Type B pancreatic cell (in vitro differentiated cells): ENCODE measurements around the gene SYNDIG1L. TPM values are rescaled to one million over a fixed set of nuclear protein-coding genes. Genes with fewer than 3 reads are reported as not detected.

Experiments
- DNase-seq: peaks from one replicate; pipeline ENCODE4 v3.0.0; 2021; ENCODE audit warnings: mixed read lengths; ENCODE audit not compliant: unreplicated experiment; ENCODE audit errors: extremely low spot score
- H3K27ac Mint-ChIP-seq: 2 replicates; pipeline ENCODE4 v1.8.0; 2021; ENCODE audit warnings: mild to moderate bottlenecking, mixed read lengths
- H3K27me3 Mint-ChIP-seq: 2 replicates; pipeline ENCODE4 v1.8.0; 2021; ENCODE audit warnings: mixed read lengths
- H3K36me3 Mint-ChIP-seq: 2 replicates; pipeline ENCODE4 v1.8.0; 2021; ENCODE audit warnings: mixed read lengths
- H3K4me1 Mint-ChIP-seq: one replicate; pipeline ENCODE4 v1.8.0; 2021; ENCODE audit warnings: mixed read lengths; ENCODE audit not compliant: unreplicated experiment
- H3K4me3 Mint-ChIP-seq: 2 replicates; pipeline ENCODE4 v1.8.0; 2021; ENCODE audit warnings: mild to moderate bottlenecking, mixed read lengths
- H3K9me3 Mint-ChIP-seq: 2 replicates; pipeline ENCODE4 v1.8.0; 2021; ENCODE audit warnings: mixed read lengths
- total RNA-seq: library from RNA; stranded (reverse); gene quantifications from 2 replicates; pipeline ENCODE4 v1.2.1, GENCODE V29; 2021; ENCODE audit warnings: low replicate concordance
- TF ChIP-seq, protein P1 (sequence below): fragments of 200-600 bp; sonication (generic); conservative IDR thresholded peaks from 2 replicates; pipeline ENCODE4 v1.5.0; 2021; ENCODE audit warnings: antibody characterized with exemption, mild to moderate bottlenecking

Gene SYNDIG1L
- total RNA-seq, 1 donor from 2014 or later: 0.36 TPM

- Mint-ChIP-seq H3K27me3 (peaks cover 26% of the 10 kb centered on the region), H3K36me3 (no peaks in the 10 kb centered on the region), H3K4me1 (no peaks in the 10 kb centered on the region), H3K4me3 (no peak overlapping the region), H3K9me3 (no peaks in the 10 kb centered on the region), H3K27ac (no peak overlapping the region)
- TF ChIP-seq, protein P1, sequence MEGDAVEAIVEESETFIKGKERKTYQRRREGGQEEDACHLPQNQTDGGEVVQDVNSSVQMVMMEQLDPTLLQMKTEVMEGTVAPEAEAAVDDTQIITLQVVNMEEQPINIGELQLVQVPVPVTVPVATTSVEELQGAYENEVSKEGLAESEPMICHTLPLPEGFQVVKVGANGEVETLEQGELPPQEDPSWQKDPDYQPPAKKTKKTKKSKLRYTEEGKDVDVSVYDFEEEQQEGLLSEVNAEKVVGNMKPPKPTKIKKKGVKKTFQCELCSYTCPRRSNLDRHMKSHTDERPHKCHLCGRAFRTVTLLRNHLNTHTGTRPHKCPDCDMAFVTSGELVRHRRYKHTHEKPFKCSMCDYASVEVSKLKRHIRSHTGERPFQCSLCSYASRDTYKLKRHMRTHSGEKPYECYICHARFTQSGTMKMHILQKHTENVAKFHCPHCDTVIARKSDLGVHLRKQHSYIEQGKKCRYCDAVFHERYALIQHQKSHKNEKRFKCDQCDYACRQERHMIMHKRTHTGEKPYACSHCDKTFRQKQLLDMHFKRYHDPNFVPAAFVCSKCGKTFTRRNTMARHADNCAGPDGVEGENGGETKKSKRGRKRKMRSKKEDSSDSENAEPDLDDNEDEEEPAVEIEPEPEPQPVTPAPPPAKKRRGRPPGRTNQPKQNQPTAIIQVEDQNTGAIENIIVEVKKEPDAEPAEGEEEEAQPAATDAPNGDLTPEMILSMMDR: no peak
- no peak for DNase-seq
These were observed 4.0 kb downstream of the SYNDIG1L start for GRCh38 chr14:74421981-74422380.

GRCh38 chr14:74419086-74419485, 6.9 kb downstream of the SYNDIG1L start:
- Mint-ChIP-seq H3K9me3 (no peaks in the 10 kb centered on the region), H3K27me3 (peaks cover 4% of the 10 kb centered on the region), H3K27ac (no peak overlapping the region), H3K4me1 (peaks cover 8% of the 10 kb centered on the region), H3K36me3 (no peaks in the 10 kb centered on the region), H3K4me3 (no peak overlapping the region)
- DNase-seq: no peak
- TF ChIP-seq, protein P1: no peak

- no peak for DNase-seq
- TF ChIP-seq, protein P1: no peak
- no peaks in the 10 kb centered on the region for H3K9me3 Mint-ChIP-seq
- H3K36me3 Mint-ChIP-seq: no peaks in the 10 kb centered on the region
- H3K4me3 Mint-ChIP-seq: no peak overlapping the region
- peaks cover 12% of the 10 kb centered on the region for H3K27me3 Mint-ChIP-seq
- H3K27ac Mint-ChIP-seq: no peak overlapping the region
- H3K4me1 Mint-ChIP-seq: peaks cover 12% of the 10 kb centered on the region
These were observed 8.0 kb downstream of the SYNDIG1L start for GRCh38 chr14:74418031-74418430.

DNA sequence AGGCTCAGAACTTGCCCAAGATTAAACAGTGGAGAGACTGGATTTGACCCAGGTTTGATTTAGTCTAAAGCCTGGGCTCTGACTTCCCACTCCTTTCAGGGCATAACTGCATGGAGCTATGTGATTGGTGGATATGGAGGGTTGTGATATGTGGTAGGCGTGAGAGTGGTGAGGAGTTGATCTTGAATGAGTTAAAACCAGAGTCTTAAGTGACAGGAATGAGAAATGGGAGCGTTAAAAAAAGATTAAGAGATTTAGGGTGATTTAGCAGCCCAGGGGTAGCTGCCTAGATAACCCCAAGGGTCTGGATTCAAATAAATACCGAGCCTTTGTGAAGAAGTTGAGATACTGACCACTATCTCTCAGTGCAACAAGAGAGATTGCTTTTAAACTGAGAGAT, 8.4 kb downstream of the SYNDIG1L start:
- peaks cover 13% of the 10 kb centered on the region for H3K27me3 Mint-ChIP-seq
- peaks cover 12% of the 10 kb centered on the region for H3K4me1 Mint-ChIP-seq

GRCh38 chr14:74417201-74417600, 8.8 kb downstream of the SYNDIG1L start:
- TF ChIP-seq, protein P1: no peak
- H3K4me1 Mint-ChIP-seq: peaks cover 12% of the 10 kb centered on the region
- H3K4me3 Mint-ChIP-seq: no peak overlapping the region
- no peaks in the 10 kb centered on the region for H3K36me3 Mint-ChIP-seq
- DNase-seq: no peak
- peaks cover 13% of the 10 kb centered on the region for H3K27me3 Mint-ChIP-seq
- no peaks in the 10 kb centered on the region for H3K9me3 Mint-ChIP-seq
- no peak overlapping the region for H3K27ac Mint-ChIP-seq

More for the DNA sequence above, 8.4 kb downstream of the SYNDIG1L start:
- TF ChIP-seq, protein P1: no peak
- no peak for DNase-seq
- no peak overlapping the region for H3K4me3 Mint-ChIP-seq
- H3K27ac Mint-ChIP-seq: no peak overlapping the region
- H3K36me3 Mint-ChIP-seq: no peaks in the 10 kb centered on the region
- H3K9me3 Mint-ChIP-seq: no peaks in the 10 kb centered on the region

DNA sequence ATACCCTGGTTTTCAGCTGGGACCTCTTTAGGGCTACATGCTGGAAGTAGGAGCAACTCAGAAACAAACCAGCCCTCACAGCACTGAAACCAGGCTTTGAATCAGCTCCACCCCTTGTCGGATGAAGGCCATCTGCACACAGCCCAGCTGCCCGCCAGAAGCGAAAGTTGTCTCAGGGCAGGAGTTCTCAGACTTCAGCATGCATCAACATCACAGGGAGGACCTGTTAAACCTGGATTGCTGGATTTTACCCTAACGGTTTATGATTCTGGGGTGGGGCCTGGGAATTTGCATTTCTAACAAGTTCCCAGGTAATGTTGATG, 10.9 kb downstream of the SYNDIG1L start:
- Mint-ChIP-seq H3K4me3 (no peak overlapping the region), H3K27ac (no peak overlapping the region), H3K27me3 (peaks cover 16% of the 10 kb centered on the region), H3K36me3 (no peaks in the 10 kb centered on the region), H3K4me1 (peaks cover 12% of the 10 kb centered on the region), H3K9me3 (no peaks in the 10 kb centered on the region)
- TF ChIP-seq, protein P1: no peak
- DNase-seq: no peak
